ENCODE data around the gene APBB3.

Gene APBB3

GRCh38 chr5:140561753-140562523 is 2.5 kb downstream of the APBB3 start:
- H3K27me3 ChIP-seq (ENCODE audit: control insufficient read depth, insufficient read depth, low read length) = no peaks in the 10 kb centered on the region
- H3K9me3 ChIP-seq (ENCODE audit: control insufficient read depth, insufficient read depth, low read length) = no peaks in the 10 kb centered on the region
- H3K9ac ChIP-seq (ENCODE audit: low read depth, low read length) = no peak overlapping the region
- H3K36me3 ChIP-seq (ENCODE audit: control insufficient read depth, insufficient read depth, low read length) = peaks cover 9% of the 10 kb centered on the region
- H3K4me3 ChIP-seq (ENCODE audit: low read depth, low read length) = no peak overlapping the region
- H3K4me1 ChIP-seq (ENCODE audit: control insufficient read depth, insufficient read depth, low read length) = peaks cover 8% of the 10 kb centered on the region

GRCh38 chr5:140560227-140560626 is 4.2 kb downstream of the APBB3 start:
- H3K36me3 ChIP-seq (ENCODE audit: control insufficient read depth, insufficient read depth, low read length) = no peaks in the 10 kb centered on the region

GRCh38 chr5:140558542-140558941 is 5.9 kb downstream of the APBB3 start:
- Histone ChIP-seq H3K9me3 (ENCODE audit: control insufficient read depth, insufficient read depth, low read length) (no peaks in the 10 kb centered on the region), H3K9ac (ENCODE audit: low read depth, low read length) (no peak overlapping the region), H3K4me3 (ENCODE audit: low read depth, low read length) (no peak overlapping the region), H3K36me3 (ENCODE audit: control insufficient read depth, insufficient read depth, low read length) (no peaks in the 10 kb centered on the region), H3K27me3 (ENCODE audit: control insufficient read depth, insufficient read depth, low read length) (no peaks in the 10 kb centered on the region), H3K4me1 (ENCODE audit: control insufficient read depth, insufficient read depth, low read length) (peaks cover 6% of the 10 kb centered on the region)

More at GRCh38 chr5:140560227-140560626, 4.2 kb downstream of the APBB3 start:
- Histone ChIP-seq H3K9ac (ENCODE audit: low read depth, low read length) (no peak overlapping the region), H3K27me3 (ENCODE audit: control insufficient read depth, insufficient read depth, low read length) (no peaks in the 10 kb centered on the region), H3K9me3 (ENCODE audit: control insufficient read depth, insufficient read depth, low read length) (no peaks in the 10 kb centered on the region), H3K4me3 (ENCODE audit: low read depth, low read length) (no peak overlapping the region), H3K4me1 (ENCODE audit: control insufficient read depth, insufficient read depth, low read length) (peaks cover 8% of the 10 kb centered on the region)

GRCh38 chr5:140557965-140558364 is 6.4 kb downstream of the APBB3 start:
- peaks cover 6% of the 10 kb centered on the region for H3K4me1 ChIP-seq (ENCODE audit: control insufficient read depth, insufficient read depth, low read length)
- H3K27me3 ChIP-seq (ENCODE audit: control insufficient read depth, insufficient read depth, low read length) = no peaks in the 10 kb centered on the region
- no peaks in the 10 kb centered on the region for H3K36me3 ChIP-seq (ENCODE audit: control insufficient read depth, insufficient read depth, low read length)
- H3K9ac ChIP-seq (ENCODE audit: low read depth, low read length) = no peak overlapping the region
- H3K4me3 ChIP-seq (ENCODE audit: low read depth, low read length) = peak overlapping the region; percentile 87
- H3K9me3 ChIP-seq (ENCODE audit: control insufficient read depth, insufficient read depth, low read length) = no peaks in the 10 kb centered on the region

- Histone ChIP-seq H3K9ac (ENCODE audit: low read depth, low read length) (peak within 1 kb of the TSS; percentile 92), H3K27me3 (ENCODE audit: control insufficient read depth, insufficient read depth, low read length) (no peaks in the 10 kb centered on the region), H3K36me3 (ENCODE audit: control insufficient read depth, insufficient read depth, low read length) (no peaks in the 10 kb centered on the region), H3K4me1 (ENCODE audit: control insufficient read depth, insufficient read depth, low read length) (peaks cover 6% of the 10 kb centered on the region), H3K9me3 (ENCODE audit: control insufficient read depth, insufficient read depth, low read length) (no peaks in the 10 kb centered on the region), H3K4me3 (ENCODE audit: low read depth, low read length) (peak within 1 kb of the TSS; percentile 87)
These were observed 7.1 kb downstream of the APBB3 start, which contains the start of gene SRA1 for GRCh38 chr5:140557136-140557805. Gene SRA1, minus strand, starts transcription at chr5:140557473. Its CDS starts 21 bp downstream, at chr5:140557452.

- Histone ChIP-seq H3K27me3 (ENCODE audit: control insufficient read depth, insufficient read depth, low read length) (no peaks in the 10 kb centered on the region), H3K36me3 (ENCODE audit: control insufficient read depth, insufficient read depth, low read length) (peaks cover 4% of the 10 kb centered on the region), H3K4me3 (ENCODE audit: low read depth, low read length) (peak overlapping the region; percentile 87), H3K4me1 (ENCODE audit: control insufficient read depth, insufficient read depth, low read length) (peaks cover 6% of the 10 kb centered on the region), H3K9me3 (ENCODE audit: control insufficient read depth, insufficient read depth, low read length) (no peaks in the 10 kb centered on the region), H3K9ac (ENCODE audit: low read depth, low read length) (peak overlapping the region; percentile 92)
These were observed 8.0 kb downstream of the APBB3 start for GRCh38 chr5:140556438-140556837.

- peak overlapping the region; percentile 92 for H3K9ac ChIP-seq (ENCODE audit: low read depth, low read length)
- peak overlapping the region; percentile 87 for H3K4me3 ChIP-seq (ENCODE audit: low read depth, low read length)
- H3K36me3 ChIP-seq (ENCODE audit: control insufficient read depth, insufficient read depth, low read length) = peaks cover 4% of the 10 kb centered on the region
- H3K27me3 ChIP-seq (ENCODE audit: control insufficient read depth, insufficient read depth, low read length) = no peaks in the 10 kb centered on the region
- peaks cover 6% of the 10 kb centered on the region for H3K4me1 ChIP-seq (ENCODE audit: control insufficient read depth, insufficient read depth, low read length)
- no peaks in the 10 kb centered on the region for H3K9me3 ChIP-seq (ENCODE audit: control insufficient read depth, insufficient read depth, low read length)
These were observed 8.6 kb downstream of the APBB3 start for GRCh38 chr5:140555747-140556312.

GRCh38 chr5:140554454-140554853 is 9.9 kb downstream of the APBB3 start:
- Histone ChIP-seq H3K4me3 (ENCODE audit: low read depth, low read length) (no peak overlapping the region), H3K36me3 (ENCODE audit: control insufficient read depth, insufficient read depth, low read length) (peaks cover 9% of the 10 kb centered on the region), H3K9ac (ENCODE audit: low read depth, low read length) (no peak overlapping the region), H3K4me1 (ENCODE audit: control insufficient read depth, insufficient read depth, low read length) (peaks cover 6% of the 10 kb centered on the region), H3K27me3 (ENCODE audit: control insufficient read depth, insufficient read depth, low read length) (no peaks in the 10 kb centered on the region), H3K9me3 (ENCODE audit: control insufficient read depth, insufficient read depth, low read length) (no peaks in the 10 kb centered on the region)

- Histone ChIP-seq H3K4me1 (ENCODE audit: control insufficient read depth, insufficient read depth, low read length) (peaks cover 12% of the 10 kb centered on the region), H3K9ac (ENCODE audit: low read depth, low read length) (no peak overlapping the region), H3K27me3 (ENCODE audit: control insufficient read depth, insufficient read depth, low read length) (no peaks in the 10 kb centered on the region), H3K36me3 (ENCODE audit: control insufficient read depth, insufficient read depth, low read length) (peaks cover 12% of the 10 kb centered on the region), H3K9me3 (ENCODE audit: control insufficient read depth, insufficient read depth, low read length) (no peaks in the 10 kb centered on the region), H3K4me3 (ENCODE audit: low read depth, low read length) (no peak overlapping the region)
These were observed 10.7 kb downstream of the APBB3 start for GRCh38 chr5:140553657-140554056.

GRCh38 chr5:140551872-140552271 is 12.5 kb downstream of the APBB3 start:
- H3K4me3 ChIP-seq (ENCODE audit: low read depth, low read length) = no peak overlapping the region
- H3K4me1 ChIP-seq (ENCODE audit: control insufficient read depth, insufficient read depth, low read length) = peaks cover 12% of the 10 kb centered on the region
- H3K9ac ChIP-seq (ENCODE audit: low read depth, low read length) = no peak overlapping the region
- H3K36me3 ChIP-seq (ENCODE audit: control insufficient read depth, insufficient read depth, low read length) = peaks cover 12% of the 10 kb centered on the region
- no peaks in the 10 kb centered on the region for H3K9me3 ChIP-seq (ENCODE audit: control insufficient read depth, insufficient read depth, low read length)
- H3K27me3 ChIP-seq (ENCODE audit: control insufficient read depth, insufficient read depth, low read length) = no peaks in the 10 kb centered on the region

- Histone ChIP-seq H3K9ac (ENCODE audit: low read depth, low read length) (no peak overlapping the region), H3K4me3 (ENCODE audit: low read depth, low read length) (no peak overlapping the region), H3K9me3 (ENCODE audit: control insufficient read depth, insufficient read depth, low read length) (no peaks in the 10 kb centered on the region), H3K27me3 (ENCODE audit: control insufficient read depth, insufficient read depth, low read length) (no peaks in the 10 kb centered on the region), H3K36me3 (ENCODE audit: control insufficient read depth, insufficient read depth, low read length) (peaks cover 12% of the 10 kb centered on the region), H3K4me1 (ENCODE audit: control insufficient read depth, insufficient read depth, low read length) (peaks cover 12% of the 10 kb centered on the region)
These were observed 14.0 kb downstream of the APBB3 start for GRCh38 chr5:140550147-140551079.
